H9 (cell line): ENCODE results near the gene OSBP2. TPM values are rescaled to one million over a fixed set of nuclear protein-coding genes. Genes with fewer than 3 reads are reported as not detected.

Experiments used
- DNase-seq: peaks from one replicate; pipeline ENCODE4 v3.0.0-alpha.2; 2017
- H2AFZ ChIP-seq: one replicate; pipeline ENCODE4 v1.6.1; 2013; ENCODE audit warnings: mild to moderate bottlenecking, low read length, control low read depth, moderate library complexity
- H2AK5ac ChIP-seq: 2 replicates; pipeline ENCODE4 v1.6.1; 2013; ENCODE audit warnings: low read length, control low read depth, mixed read lengths; ENCODE audit not compliant: insufficient read length
- H2BK120ac ChIP-seq: one replicate; pipeline ENCODE4 v1.6.1; 2013; ENCODE audit warnings: low read depth, mild to moderate bottlenecking, low read length, control low read depth, inconsistent platforms; ENCODE audit not compliant: poor library complexity, severe bottlenecking
- H2BK12ac ChIP-seq: 2 replicates; pipeline ENCODE4 v1.6.1; 2013; ENCODE audit warnings: low read length, control low read depth, mixed read lengths, low read depth; ENCODE audit not compliant: insufficient read length
- H2BK15ac ChIP-seq: 2 replicates; pipeline ENCODE4 v1.6.1; 2013; ENCODE audit warnings: low read depth, low read length, control low read depth
- H2BK20ac ChIP-seq: one replicate; pipeline ENCODE4 v1.6.1; 2013; ENCODE audit warnings: low read depth, mild to moderate bottlenecking, low read length, control low read depth, inconsistent platforms; ENCODE audit not compliant: poor library complexity, severe bottlenecking
- H2BK5ac ChIP-seq: 2 replicates; pipeline ENCODE4 v1.6.1; 2013; ENCODE audit warnings: low read length, control low read depth, mixed read lengths; ENCODE audit not compliant: insufficient read length
- H3K14ac ChIP-seq: 2 replicates; pipeline ENCODE4 v1.6.1; 2013; ENCODE audit warnings: low read length, control low read depth; ENCODE audit not compliant: insufficient read depth
- H3K18ac ChIP-seq: 2 replicates; pipeline ENCODE4 v1.6.1; 2013; ENCODE audit warnings: low read depth, mild to moderate bottlenecking, mixed read lengths, low read length, control low read depth; ENCODE audit not compliant: insufficient read length
- H3K23ac ChIP-seq: 2 replicates; pipeline ENCODE4 v1.6.1; 2013; ENCODE audit warnings: low read length, control low read depth, mixed read lengths, low read depth; ENCODE audit not compliant: insufficient read length
- H3K23me2 ChIP-seq: 2 replicates; pipeline ENCODE4 v1.6.1; 2013; ENCODE audit warnings: low read depth, mild to moderate bottlenecking, mixed read lengths, low read length, control low read depth; ENCODE audit not compliant: insufficient read length, poor library complexity, severe bottlenecking
- H3K27ac ChIP-seq: 2 replicates; pipeline ENCODE4 v1.5.1; 2013; ENCODE audit warnings: low read length, control low read depth, mixed read lengths, low read depth; ENCODE audit not compliant: insufficient read length
- H3K27me3 ChIP-seq: 2 replicates; pipeline ENCODE4 v1.6.1; 2013; ENCODE audit warnings: low read length, control low read depth, inconsistent platforms; ENCODE audit not compliant: insufficient read depth
- H3K4ac ChIP-seq: 2 replicates; pipeline ENCODE4 v1.6.1; 2013; ENCODE audit warnings: low read depth, mild to moderate bottlenecking, control low read depth, inconsistent platforms, low read length, moderate library complexity
- H3K4me1 ChIP-seq: 2 replicates; pipeline ENCODE4 v1.6.1; 2013; ENCODE audit warnings: low read length, control low read depth, inconsistent platforms; ENCODE audit not compliant: insufficient read depth
- H3K4me2 ChIP-seq: 2 replicates; pipeline ENCODE4 v1.6.1; 2013; ENCODE audit warnings: low read length, control low read depth, mixed read lengths; ENCODE audit not compliant: insufficient read length, insufficient read depth
- H3K56ac ChIP-seq: 2 replicates; pipeline ENCODE4 v1.6.1; 2013; ENCODE audit warnings: low read depth, mild to moderate bottlenecking, mixed read lengths, low read length, control low read depth; ENCODE audit not compliant: insufficient read length
- H3K79me1 ChIP-seq: 2 replicates; pipeline ENCODE4 v1.6.1; 2013; ENCODE audit warnings: low read depth, mild to moderate bottlenecking, moderate library complexity, low read length, control low read depth, inconsistent platforms; ENCODE audit not compliant: insufficient read depth, poor library complexity, severe bottlenecking
- H3K79me2 ChIP-seq: 2 replicates; pipeline ENCODE4 v1.6.1; 2013; ENCODE audit warnings: low read length, control low read depth, inconsistent platforms; ENCODE audit not compliant: insufficient read depth
- H3K9ac ChIP-seq: 2 replicates; pipeline ENCODE4 v1.6.1; 2013; ENCODE audit warnings: low read length, control low read depth, mixed read lengths; ENCODE audit not compliant: insufficient read length; ENCODE audit errors: extremely low read depth
- H3K9me3 ChIP-seq: one replicate; pipeline ENCODE4 v1.6.1; 2013; ENCODE audit warnings: low read depth, low read length, inconsistent platforms; ENCODE audit not compliant: control insufficient read depth
- H3T11ph ChIP-seq: one replicate; pipeline ENCODE4 v1.6.1; 2013; ENCODE audit warnings: mild to moderate bottlenecking, low read length, control low read depth, inconsistent platforms
- H4K20me1 ChIP-seq: one replicate; pipeline ENCODE4 v1.6.1; 2013; ENCODE audit not compliant: control insufficient read depth, insufficient read length, insufficient read depth
- H4K5ac ChIP-seq: 2 replicates; pipeline ENCODE4 v1.6.1; 2013; ENCODE audit warnings: low read depth, mild to moderate bottlenecking, mixed read lengths, low read length, control low read depth; ENCODE audit not compliant: insufficient read length
- H4K8ac ChIP-seq: replicated peaks from 2 replicates; pipeline ENCODE4 v1.6.1; 2013; ENCODE audit warnings: low read length, control low read depth, mixed read lengths, low read depth; ENCODE audit not compliant: insufficient read length
- H4K91ac ChIP-seq: 2 replicates; pipeline ENCODE4 v1.6.1; 2013; ENCODE audit warnings: low read depth, mild to moderate bottlenecking, moderate library complexity, mixed read lengths, low read length, control low read depth; ENCODE audit not compliant: insufficient read length
- H3K27ac Mint-ChIP-seq, 3 experiments: 2 replicates in 2 of 3; 3 replicates in 1 of 3; pipeline ENCODE4 v1.8.0; 2020 to 2021; ENCODE audit warnings: mixed read lengths in 3 of 3, mild to moderate bottlenecking in 1 of 3, moderate library complexity in 1 of 3
- H3K27me3 Mint-ChIP-seq: 2 replicates; pipeline ENCODE4 v1.8.0; 2021; ENCODE audit warnings: low read depth, mild to moderate bottlenecking, moderate library complexity, mixed read lengths
- H3K36me3 Mint-ChIP-seq, 3 experiments: 2 replicates in 2 of 3; 3 replicates in 1 of 3; pipeline ENCODE4 v1.8.0; 2020 to 2021; ENCODE audit warnings: low read depth in 3 of 3, mixed read lengths in 3 of 3; ENCODE audit not compliant: insufficient read depth in 1 of 3
- H3K4me1 Mint-ChIP-seq, 2 experiments: 2 replicates each; pipeline ENCODE4 v1.8.0; 2020; ENCODE audit warnings: mixed read lengths in 2 of 2
- H3K4me3 Mint-ChIP-seq, 2 experiments: 2 replicates in 1 of 2; 3 replicates in 1 of 2; pipeline ENCODE4 v1.8.0; 2020 to 2021; ENCODE audit warnings: mild to moderate bottlenecking in 2 of 2, mixed read lengths in 2 of 2, moderate library complexity in 1 of 2
- H3K9me3 Mint-ChIP-seq, 2 experiments: 2 replicates in 1 of 2; 3 replicates in 1 of 2; pipeline ENCODE4 v1.8.0; 2020; ENCODE audit warnings: mild to moderate bottlenecking in 2 of 2, mixed read lengths in 2 of 2, moderate library complexity in 1 of 2
- CTCF ChIP-seq: fragments of 200-600 bp; sonication (generic); conservative IDR thresholded peaks from 3 replicates; pipeline ENCODE4 v1.8.0; 2021; ENCODE audit warnings: antibody characterized with exemption, mild to moderate bottlenecking
- WGBS: extraction: QIAGEN DNeasy Blood & Tissue Kit; methylation state at CpG from one replicate; pipeline ENCODE4 v1.1.7; 2013; ENCODE audit warnings: missing lambda C conversion rate, low lambda C conversion rate, mixed read lengths; ENCODE audit not compliant: insufficient read length; ENCODE audit errors: extremely low coverage; 5-methylcytosine and 5-hydroxymethylcytosine counted together
- total RNA-seq: library from RNA; stranded (reverse); gene quantifications from 2 replicates; pipeline ENCODE4 v1.2.1, GENCODE V29; 2021

The OSBP2 gene
- total RNA-seq, 1 experiment from 2014 or later: 3.4 TPM

GRCh38 chr22:30906946-30907345 is 212.3 kb downstream of the OSBP2 start:
- Histone ChIP-seq H2BK12ac (no peak overlapping the region), H4K20me1 (no peaks in the 10 kb centered on the region), H4K5ac (no peak overlapping the region), H3K4me2 (no peak overlapping the region), H3T11ph (no peak overlapping the region), H2BK20ac (no peak overlapping the region), H3K56ac (no peak overlapping the region), H3K9me3 (no peaks in the 10 kb centered on the region), H2AFZ (no peak overlapping the region), H2BK120ac (no peak overlapping the region), H3K79me1 (no peaks in the 10 kb centered on the region), H3K23me2 (no peaks in the 10 kb centered on the region), H3K23ac (no peak overlapping the region), H3K27ac (no peak overlapping the region), H2AK5ac (no peak overlapping the region), H3K27me3 (no peaks in the 10 kb centered on the region), H3K14ac (no peak overlapping the region; the same call in 1 of the 2 replicates), H3K9ac (no peak overlapping the region), H2BK15ac (no peak overlapping the region), H3K18ac (no peak overlapping the region), H4K8ac (no peak overlapping the region), H3K79me2 (no peaks in the 10 kb centered on the region), H3K4me1 (no peaks in the 10 kb centered on the region), H2BK5ac (no peak overlapping the region), H4K91ac (no peak overlapping the region), H3K4ac (no peak overlapping the region)
- Mint-ChIP-seq H3K27ac (no peak overlapping the region), H3K9me3 (no peaks in the 10 kb centered on the region), H3K27me3 (no peaks in the 10 kb centered on the region), H3K36me3 (peaks cover 12 to 34% (median 23%) of the 10 kb centered on the region in 3 experiments; a peak in 6 of 7 replicates), H3K4me1 (no peaks in the 10 kb centered on the region), H3K4me3 (no peak overlapping the region)
- WGBS: no CpG with 5 or more reads among the region's 1 CpG
- no peak for DNase-seq
- no peak for TF ChIP-seq CTCF
